NCI-H2081 (cell line): Measurements from ENCODE around the gene TRIM63.
"Not testable (repeated sequence)": the region's sequence is repeated elsewhere in the genome, so short reads cannot be mapped to it uniquely, and the experiment has no call there.

ENCODE experiments used
- DNase-seq, 2 experiments: peaks; one replicate each; lab custom pipeline; 2025; lab: John Stamatoyannopoulos, UW

The TRIM63 gene

GRCh38 chr1:26067432-26067911 lies at the start of gene TRIM63:
TSS of gene TRIM63 (minus strand) at chr1:26067630. CDS start at chr1:26067494, 136 bp downstream.
- no peak for DNase-seq

GRCh38 chr1:26114165-26114927 lies 46.9 kb upstream of the TRIM63 start:
- no peak for DNase-seq

- peak; percentile 44 to 73 for DNase-seq
Measured at GRCh38 chr1:26112407-26112775, 45.0 kb upstream of the TRIM63 start.

GRCh38 chr1:26111530-26112406 lies 44.3 kb upstream of the TRIM63 start, which contains the start of gene PDIK1L:
TSS of gene PDIK1L (plus strand) at chr1:26111824. CDS start at chr1:26114309, 2,485 bp downstream.
- DNase-seq, result peak; percentile 94 to 95

- peak; percentile 74 to 83 for DNase-seq
Measured at GRCh38 chr1:26110731-26111529, 43.5 kb upstream of the TRIM63 start.

- no peak for DNase-seq
Measured at GRCh38 chr1:26109229-26110164, 42.1 kb upstream of the TRIM63 start.

- not testable (repeated sequence) for DNase-seq
Measured at GRCh38 chr1:26105226-26105548, 37.8 kb upstream of the TRIM63 start.

GRCh38 chr1:26102526-26102925 lies 35.1 kb upstream of the TRIM63 start:
- DNase-seq, result no peak

GRCh38 chr1:26102119-26102518 lies 34.7 kb upstream of the TRIM63 start:
- DNase-seq, result no peak

GRCh38 chr1:26100204-26100603 lies 32.8 kb upstream of the TRIM63 start:
- DNase-seq, result not testable (repeated sequence)

- DNase-seq, result no peak
Measured at GRCh38 chr1:26099780-26100179, 32.4 kb upstream of the TRIM63 start.

- DNase-seq, result no peak
Measured at GRCh38 chr1:26098602-26099001, 31.2 kb upstream of the TRIM63 start.

- DNase-seq, result no peak
Measured at GRCh38 chr1:26097696-26098095, 30.3 kb upstream of the TRIM63 start.

- DNase-seq, result no peak
Measured at GRCh38 chr1:26096471-26096870, 29.0 kb upstream of the TRIM63 start.

- peak; percentile 42 to 66 for DNase-seq
Measured at GRCh38 chr1:26094677-26095383, 27.4 kb upstream of the TRIM63 start.

GRCh38 chr1:26094076-26094669 lies 26.7 kb upstream of the TRIM63 start:
- DNase-seq, result no peak

- not testable (repeated sequence) for DNase-seq
Measured at GRCh38 chr1:26093569-26093968, 26.1 kb upstream of the TRIM63 start.

GRCh38 chr1:26092422-26092821 lies 25.0 kb upstream of the TRIM63 start:
- no peak for DNase-seq

- no peak for DNase-seq
Measured at GRCh38 chr1:26090893-26091292, 23.5 kb upstream of the TRIM63 start.

GRCh38 chr1:26089125-26089524 lies 21.7 kb upstream of the TRIM63 start:
- no peak for DNase-seq
